ENCODE results near the gene KIAA1217.
"Not testable (repeated sequence)": the region's sequence is repeated elsewhere in the genome, so short reads cannot be mapped to it uniquely, and the experiment has no call there.

DNA sequence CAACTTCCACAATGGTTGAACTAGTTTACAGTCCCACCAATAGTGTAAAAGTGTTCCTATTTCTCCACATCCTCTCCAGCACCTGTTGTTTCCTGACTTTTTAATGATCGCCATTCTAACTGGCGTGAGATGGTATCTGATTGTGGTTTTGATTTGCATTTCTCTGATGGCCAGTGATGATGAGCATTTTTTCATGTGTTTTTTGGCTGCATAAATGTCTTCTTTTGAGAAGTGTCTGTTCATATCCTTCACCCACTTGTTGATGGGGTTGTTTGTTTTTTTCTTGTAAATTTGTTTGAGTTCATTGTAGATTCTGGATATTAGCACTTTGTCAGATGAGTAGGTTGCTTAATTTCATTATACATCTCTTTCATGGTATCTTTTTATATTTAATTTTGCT lies 237.0 kb downstream of the KIAA1217 start:
- not testable (repeated sequence) for TF ChIP-seq EZH2phosphoT487 (IDR thresholded peaks at IDR 0.05; ENCODE audit: low read depth); CTCF (IDR thresholded peaks at IDR 0.05; ENCODE audit: low read depth, low read length)
